Measurements from ENCODE around the gene MTCL1. TPM values are rescaled to one million over a fixed set of nuclear protein-coding genes. Genes with fewer than 3 reads are reported as not detected.

MTCL1 gene
- total and polyA plus RNA-seq, 12 donors: 0.43 to 12.5 (median 2.1) TPM

- intact Hi-C loops (cut with DNase I): no loop called here
- no peaks in the 10 kb centered on the region for H3K4me1 ChIP-seq (replicated peaks in 1 of 2)
- no peak for DNase-seq
- no peak for TF ChIP-seq CTCF (IDR thresholded peaks at IDR 0.05)
- TF ChIP-seq POLR2A (IDR thresholded peaks at IDR 0.05): no peak
- H3K4me3 ChIP-seq: no peak overlapping the region
- 66 to 80% (median 76%) methylated on average over 3 of the region's 3 CpGs for WGBS, 4 donors
- H3K9me3 ChIP-seq (replicated peaks in 1 of 3): no peaks in the 10 kb centered on the region
- no peaks in the 10 kb centered on the region for H3K27me3 ChIP-seq
- no peaks in the 10 kb centered on the region for H3K36me3 ChIP-seq (replicated peaks in 1 of 2)
- no peak overlapping the region for H3K27ac ChIP-seq
These were observed 158.1 kb downstream of the MTCL1 start for GRCh38 chr18:8863427-8863826.

- Histone ChIP-seq H3K36me3 (replicated peaks in 1 of 2) (no peaks in the 10 kb centered on the region), H3K4me1 (replicated peaks in 1 of 2) (no peaks in the 10 kb centered on the region), H3K27ac (no peak overlapping the region), H3K9me3 (replicated peaks in 1 of 3) (no peaks in the 10 kb centered on the region), H3K4me3 (no peak overlapping the region), H3K27me3 (no peaks in the 10 kb centered on the region)
- DNase-seq: no peak
- no peak for TF ChIP-seq CTCF (IDR thresholded peaks at IDR 0.05)
- no peak for TF ChIP-seq POLR2A (IDR thresholded peaks at IDR 0.05)
- WGBS, 4 donors: 82 to 94% (median 91%) methylated on average over 4 of the region's 4 CpGs
- intact Hi-C loops (cut with DNase I): no loop called here
These were observed 160.6 kb downstream of the MTCL1 start for GRCh38 chr18:8865934-8866333.

- WGBS, 4 donors: 50 to 87% (median 74%) methylated on average over 1 of the region's 1 CpG
- intact Hi-C loops (cut with DNase I): no loop called here
- H3K4me3 ChIP-seq: no peak overlapping the region
- H3K36me3 ChIP-seq (replicated peaks in 1 of 2): no peaks in the 10 kb centered on the region
- no peaks in the 10 kb centered on the region for H3K9me3 ChIP-seq (replicated peaks in 1 of 3)
- DNase-seq: no peak
- no peaks in the 10 kb centered on the region for H3K27me3 ChIP-seq
- TF ChIP-seq CTCF (IDR thresholded peaks at IDR 0.05) (no peak), POLR2A (IDR thresholded peaks at IDR 0.05) (no peak)
- no peaks in the 10 kb centered on the region for H3K4me1 ChIP-seq (replicated peaks in 1 of 2)
- H3K27ac ChIP-seq: no peak overlapping the region
These were observed 161.3 kb downstream of the MTCL1 start for GRCh38 chr18:8866679-8867078.

- WGBS, 4 donors: 57 to 67% (median 62%) methylated on average over 2 to 4 of the region's 4 CpGs
- TF ChIP-seq POLR2A (IDR thresholded peaks at IDR 0.05) (no peak), CTCF (IDR thresholded peaks at IDR 0.05) (no peak)
- intact Hi-C loops (cut with DNase I): no loop called here
- no peak overlapping the region for H3K27ac ChIP-seq
- H3K4me1 ChIP-seq (replicated peaks in 1 of 2): no peaks in the 10 kb centered on the region
- H3K9me3 ChIP-seq (replicated peaks in 1 of 3): no peaks in the 10 kb centered on the region
- H3K27me3 ChIP-seq: no peaks in the 10 kb centered on the region
- H3K36me3 ChIP-seq (replicated peaks in 1 of 2): no peaks in the 10 kb centered on the region
- no peak for DNase-seq
- H3K4me3 ChIP-seq: no peak overlapping the region
These were observed 162.9 kb downstream of the MTCL1 start for GRCh38 chr18:8868276-8868675.

Measured in adrenal gland (tissue), 12 donors.